CD4-positive, alpha-beta T cell treated with Interferon alpha-2 for 1 hour (primary cell): ENCODE measurements around the gene C2orf42.
"Not testable (repeated sequence)": the region's sequence is repeated elsewhere in the genome, so short reads cannot be mapped to it uniquely, and the experiment has no call there.

ENCODE experiments used
- DNase-seq, 2 donors: peaks; one replicate each; pipeline ENCODE4 v3.0.0-alpha.2; 2020 to 2022

Gene C2orf42

GRCh38 chr2:70190418-70191243, at the start of gene C2orf42:
Gene C2orf42, minus strand, starts transcription at chr2:70191019. Its CDS starts 9,034 bp downstream, at chr2:70181985.
- peak; percentile 96 to 98 for DNase-seq

DNA sequence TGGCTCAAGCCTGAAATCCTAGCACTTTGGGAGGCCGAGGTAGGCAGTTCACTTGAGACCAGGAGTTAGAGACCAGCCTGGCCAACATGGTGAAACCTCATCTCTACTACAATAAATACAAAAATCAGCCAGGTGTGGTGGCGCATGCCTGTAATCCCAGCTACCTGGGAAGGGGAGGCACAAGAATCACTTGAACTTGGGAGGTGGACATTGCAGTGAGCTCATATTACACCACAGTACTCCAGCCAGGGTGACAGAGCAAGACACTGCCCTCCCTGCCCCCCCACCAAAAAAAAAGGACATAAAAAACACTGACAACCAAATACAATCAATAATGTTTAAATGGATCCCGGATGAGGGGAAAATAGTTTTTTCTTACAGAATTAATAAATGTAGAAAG, 49.8 kb upstream of the C2orf42 start:
- DNase-seq, result no peak

DNA sequence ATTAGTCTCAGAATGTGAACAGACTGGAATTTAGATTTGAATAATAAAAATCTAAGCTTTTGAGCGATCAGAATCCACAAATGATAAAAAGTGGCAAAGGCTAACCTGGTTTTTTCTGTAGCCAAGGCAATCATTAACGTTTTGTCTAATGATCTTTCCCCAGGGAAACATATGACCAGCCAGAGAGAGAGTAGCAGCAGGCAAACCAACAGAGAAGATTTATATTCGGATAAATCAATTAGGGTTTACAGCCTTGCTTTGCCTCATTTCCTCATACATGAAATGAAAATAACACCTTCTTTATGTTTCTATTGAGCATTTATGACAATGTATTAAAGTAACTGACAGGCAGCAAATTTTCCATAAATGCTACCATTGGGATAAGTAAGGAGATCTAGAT, 43.1 kb upstream of the C2orf42 start:
- no peak for DNase-seq

- no peak for DNase-seq
Observed at GRCh38 chr2:70226781-70227180, 36.0 kb upstream of the C2orf42 start.

DNA sequence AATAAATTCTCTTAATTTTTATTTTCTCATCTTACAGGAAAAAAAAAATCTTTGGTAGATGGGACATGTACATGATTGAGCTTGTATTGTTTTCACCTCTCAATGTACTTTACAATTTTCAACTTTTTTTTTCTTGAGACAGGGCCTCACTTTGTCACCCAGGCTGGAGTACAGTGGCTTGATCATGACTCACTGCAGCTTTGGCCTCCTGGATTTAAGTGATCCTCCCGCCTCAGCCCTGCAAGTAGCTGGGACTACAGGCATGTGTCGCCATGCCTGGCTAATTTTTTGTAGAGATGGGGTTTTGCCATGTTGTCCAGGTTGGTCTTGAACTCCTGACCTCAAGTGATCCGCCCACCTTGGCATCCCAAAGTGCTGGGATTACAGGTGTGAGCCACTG, 32.5 kb upstream of the C2orf42 start:
- not testable (repeated sequence) for DNase-seq

- no peak for DNase-seq
Observed at GRCh38 chr2:70214953-70215549, 24.2 kb upstream of the C2orf42 start.

DNA sequence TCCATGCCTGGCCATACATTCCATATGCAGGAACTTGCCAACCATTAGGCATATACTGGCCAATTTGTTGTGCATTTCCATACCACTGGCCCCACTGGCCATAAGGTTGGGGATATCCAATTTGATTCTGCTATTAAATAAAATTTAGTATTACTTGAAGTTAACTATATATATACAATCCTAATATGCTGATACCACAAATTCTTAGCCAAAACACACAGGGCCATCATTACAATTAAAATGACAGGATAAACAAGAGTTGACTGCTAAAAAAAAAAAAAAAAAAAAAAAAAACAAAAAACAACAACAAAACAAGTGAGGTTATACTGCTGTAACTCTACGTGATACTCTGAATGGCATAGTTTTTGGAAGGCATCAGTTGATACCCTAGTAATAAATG, 23.5 kb upstream of the C2orf42 start:
- no peak for DNase-seq

GRCh38 chr2:70212298-70212932, 21.6 kb upstream of the C2orf42 start:
- DNase-seq, result no peak

- DNase-seq, result no peak
Observed at GRCh38 chr2:70211595-70211994, 20.8 kb upstream of the C2orf42 start.

GRCh38 chr2:70204452-70204851, 13.6 kb upstream of the C2orf42 start:
- DNase-seq, result no peak

DNA sequence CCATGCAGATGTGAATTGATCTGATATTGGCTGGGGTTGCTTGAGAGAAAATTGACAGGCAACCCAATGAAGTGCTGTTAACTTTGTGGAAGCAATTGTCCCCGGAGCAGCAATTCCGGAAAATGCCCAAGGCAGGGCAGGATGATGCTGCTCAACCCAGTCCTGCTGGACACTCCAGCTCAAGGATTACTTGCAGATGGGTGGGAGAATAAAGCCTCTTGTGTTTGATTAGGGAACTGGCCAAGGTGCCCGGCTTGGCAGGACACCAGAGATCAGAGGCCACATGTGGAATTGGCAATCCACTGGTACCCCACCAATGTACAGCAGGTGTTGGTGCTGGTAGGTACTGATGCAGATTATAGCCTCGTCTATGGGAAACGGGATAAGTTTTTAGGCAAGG, 12.3 kb upstream of the C2orf42 start:
- no peak for DNase-seq

DNA sequence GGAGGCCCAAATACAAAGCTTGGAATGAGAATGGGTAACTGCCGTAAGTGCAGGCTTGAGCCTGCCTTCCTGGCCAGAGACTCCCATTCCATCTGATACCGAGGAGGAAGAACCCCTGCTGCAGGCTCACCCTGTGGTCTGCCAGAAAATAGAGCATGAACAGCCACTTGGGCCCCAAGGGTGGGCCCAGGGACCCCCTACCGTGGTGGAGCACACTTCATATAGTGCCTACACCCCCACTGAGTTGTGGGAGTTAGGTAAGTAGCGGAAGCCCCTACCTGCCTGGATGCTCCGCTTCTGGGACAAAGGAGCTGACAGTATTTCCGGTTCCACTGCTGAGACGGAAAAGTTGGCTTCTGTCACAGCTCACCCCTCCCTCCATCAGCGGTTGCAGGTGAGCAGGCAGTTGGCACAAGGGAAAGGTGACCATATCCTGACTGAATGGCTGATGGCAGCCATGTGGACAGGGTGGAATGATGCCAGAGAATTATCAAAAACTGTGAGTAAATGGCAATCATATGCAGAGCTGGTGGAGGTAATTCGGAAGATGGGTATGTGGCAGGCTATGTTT, 11.5 kb upstream of the C2orf42 start:
- no peak for DNase-seq

GRCh38 chr2:70201831-70202230, 11.0 kb upstream of the C2orf42 start:
- DNase-seq, result no peak

GRCh38 chr2:70201225-70201768, 10.5 kb upstream of the C2orf42 start:
- DNase-seq, result no peak

GRCh38 chr2:70199320-70199864, 8.6 kb upstream of the C2orf42 start:
- no peak for DNase-seq

GRCh38 chr2:70192516-70192915, 1.7 kb upstream of the C2orf42 start:
- DNase-seq, result no peak

DNA sequence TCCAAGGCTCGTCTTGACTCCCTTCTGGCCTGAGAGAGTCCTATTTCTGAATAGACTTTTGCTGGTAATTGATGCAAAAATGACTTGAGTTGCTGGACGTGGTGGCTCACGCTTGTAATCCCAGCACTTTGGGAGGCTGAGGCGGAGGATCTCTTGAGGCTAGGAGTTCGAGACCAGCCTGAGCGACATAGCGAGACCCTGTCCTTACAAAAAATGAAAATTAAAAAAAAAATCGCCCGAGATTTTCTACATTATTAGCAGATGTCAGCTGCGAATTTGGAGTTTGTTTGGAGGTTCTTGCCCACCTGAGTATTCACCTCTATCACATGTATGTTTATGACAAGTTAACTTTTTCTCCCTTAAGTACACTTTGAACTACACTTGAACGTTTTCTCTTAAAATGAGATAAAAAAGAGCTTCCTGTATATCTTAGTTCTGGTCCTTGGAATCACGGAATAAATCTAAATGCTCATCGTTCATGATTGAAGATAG, 471 bp upstream of the C2orf42 start:
- no peak for DNase-seq

DNA sequence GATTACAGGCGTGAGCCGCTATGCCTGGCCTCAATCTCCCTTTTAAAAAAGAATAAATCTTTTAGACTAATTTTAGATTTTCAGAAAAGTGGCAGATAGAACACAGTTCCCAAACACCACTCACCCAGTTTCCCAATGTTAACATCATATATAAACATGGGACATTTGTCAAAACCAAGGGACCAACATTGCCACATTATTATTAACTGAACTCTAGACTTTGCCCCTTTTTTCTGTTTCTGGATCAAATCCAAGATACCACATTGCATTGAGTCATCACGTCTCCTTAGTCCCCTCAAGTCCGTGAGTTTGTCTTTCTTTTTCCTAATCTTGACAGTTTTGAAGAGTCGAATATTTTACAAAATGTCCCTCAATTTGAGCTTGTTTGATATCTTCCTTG, 2.4 kb downstream of the C2orf42 start:
- DNase-seq, result no peak

- DNase-seq, result not testable (repeated sequence)
Observed at GRCh38 chr2:70187170-70187569, 3.6 kb downstream of the C2orf42 start.

DNA sequence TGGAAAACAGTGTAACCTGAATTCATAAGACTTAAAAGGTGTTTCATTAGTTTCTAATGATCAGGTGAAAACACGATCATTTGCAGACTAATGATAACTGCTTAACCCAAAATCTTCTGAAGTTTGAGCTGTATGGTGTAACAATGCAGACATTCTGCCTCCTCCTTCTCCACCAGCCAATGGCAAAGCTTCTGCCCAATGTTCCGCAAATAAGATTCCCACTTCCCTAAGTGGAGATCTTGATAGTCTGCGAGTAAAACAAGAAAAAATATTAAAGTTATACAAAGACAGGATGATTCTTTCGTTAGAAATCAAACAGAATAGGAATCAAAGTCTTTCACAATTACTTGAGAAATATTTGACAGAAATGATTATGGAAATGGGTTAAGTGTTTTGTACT, 8.1 kb downstream of the C2orf42 start:
- no peak for DNase-seq

DNA sequence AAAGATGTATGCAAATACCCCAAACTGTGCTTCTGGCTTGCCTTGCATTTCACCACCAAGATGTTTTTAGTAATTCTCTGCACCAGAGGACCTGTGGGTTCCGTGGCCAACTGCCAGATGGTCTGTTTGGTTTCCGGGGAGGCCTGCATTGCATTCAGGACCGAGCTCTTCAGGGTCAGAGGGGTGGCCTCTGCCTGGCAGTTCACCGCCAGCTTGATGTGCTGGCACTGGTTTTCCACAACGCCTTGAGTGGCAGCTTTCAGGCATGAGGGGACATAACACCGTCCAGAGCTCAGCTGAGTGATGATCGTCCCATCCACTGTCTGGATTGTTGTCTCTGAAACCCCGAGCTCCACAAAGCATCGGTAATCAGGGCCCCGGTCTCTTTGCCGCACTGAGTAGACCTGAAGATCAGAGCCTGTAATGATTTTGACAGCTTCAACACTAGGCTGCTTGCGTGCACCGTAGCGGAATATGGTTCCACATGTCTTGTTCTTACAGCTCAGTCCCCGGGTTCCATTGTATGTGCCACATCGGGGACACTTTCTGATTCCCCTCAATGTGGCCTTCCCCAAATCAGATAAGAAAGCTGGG, 9.4 kb downstream of the C2orf42 start:
- no peak for DNase-seq

GRCh38 chr2:70173520-70173919, 17.3 kb downstream of the C2orf42 start:
- no peak for DNase-seq
